Vagina (tissue), 2 donors: ENCODE data around the gene MARK3.

Experiments
- CTCF ChIP-seq, 3 experiments: fragments of 450-650 bp in 2 of 3; fragments of 200-600 bp in 1 of 3; sonication (generic) in 1 of 3; IDR thresholded peaks; one replicate each; pipeline ENCODE4 v1.5.1; 2017 to 2019; ENCODE audit warnings: antibody characterized with exemption in 3 of 3, mild to moderate bottlenecking in 2 of 3, moderate library complexity in 2 of 3
- POLR2A ChIP-seq, 2 donors: fragments of 450-650 bp; IDR thresholded peaks; one replicate each; pipeline ENCODE4 v1.6.1; 2017; ENCODE audit warnings: antibody characterized with exemption in 2 of 2, mild to moderate bottlenecking in 2 of 2, moderate library complexity in 2 of 2
- POLR2AphosphoS5 ChIP-seq, 2 donors: sonication (generic); formaldehyde crosslinking; IDR thresholded peaks; one replicate each; pipeline ENCODE4 v1.9.0; 2017; ENCODE audit warnings: antibody characterized with exemption in 2 of 2, mild to moderate bottlenecking in 2 of 2, low read depth in 1 of 2; ENCODE audit not compliant: insufficient read depth in 1 of 2

GRCh38 chr14:103503296-103503695 lies 118.1 kb downstream of the MARK3 start:
- TF ChIP-seq CTCF (IDR thresholded peaks at IDR 0.05) (no peak), POLR2A (IDR thresholded peaks at IDR 0.05) (no peak), POLR2AphosphoS5 (IDR thresholded peaks at IDR 0.05; ENCODE audit: insufficient read depth in 1 of 2, low read depth in 1 of 2) (no peak)
